NCI-H82 treated with DMSO at 0.1 percent for 48 hours (cell line): ENCODE data around the gene ALDH1L2.
"Not testable (repeated sequence)": the region's sequence is repeated elsewhere in the genome, so short reads cannot be mapped to it uniquely, and the experiment has no call there.

Source experiments
- DNase-seq: peaks from one replicate; lab custom pipeline; 2025; ENCODE audit not compliant: unreplicated experiment; lab: John Stamatoyannopoulos, UW

The ALDH1L2 gene

GRCh38 chr12:104986022-104986941, 98.0 kb downstream of the ALDH1L2 start, which contains the start of gene NOPCHAP1:
Gene NOPCHAP1 (plus strand): TSS chr12:104986316. CDS start chr12:104986353, 37 bp downstream.
- DNase-seq, result peak; percentile 78

- DNase-seq, result no peak
Observed at GRCh38 chr12:104985206-104985605, 99.1 kb downstream of the ALDH1L2 start.

- DNase-seq, result not testable (repeated sequence)
Observed at GRCh38 chr12:104977688-104978087, 106.6 kb downstream of the ALDH1L2 start.

- DNase-seq, result no peak
Observed at GRCh38 chr12:104976703-104977102, 107.6 kb downstream of the ALDH1L2 start.

GRCh38 chr12:104975587-104976343, 108.5 kb downstream of the ALDH1L2 start:
- no peak for DNase-seq

GRCh38 chr12:104974626-104975290, 109.5 kb downstream of the ALDH1L2 start:
- DNase-seq, result no peak

GRCh38 chr12:104973250-104973649, 111.0 kb downstream of the ALDH1L2 start:
- DNase-seq, result no peak

- no peak for DNase-seq
Observed at GRCh38 chr12:104971306-104971705, 113.0 kb downstream of the ALDH1L2 start.
